ENCODE data around the gene STYX. TPM values are rescaled to one million over a fixed set of nuclear protein-coding genes. Genes with fewer than 3 reads are reported as not detected.
A peak's percentile ranks its signal among the peaks of the same experiment; 100 is the strongest.
"Not testable (repeated sequence)": the region's sequence is repeated elsewhere in the genome, so short reads cannot be mapped to it uniquely, and the experiment has no call there.

Gene STYX
- total and polyA plus RNA-seq, 7 donors: 6.3 to 24.7 (median 18.6) TPM

DNA sequence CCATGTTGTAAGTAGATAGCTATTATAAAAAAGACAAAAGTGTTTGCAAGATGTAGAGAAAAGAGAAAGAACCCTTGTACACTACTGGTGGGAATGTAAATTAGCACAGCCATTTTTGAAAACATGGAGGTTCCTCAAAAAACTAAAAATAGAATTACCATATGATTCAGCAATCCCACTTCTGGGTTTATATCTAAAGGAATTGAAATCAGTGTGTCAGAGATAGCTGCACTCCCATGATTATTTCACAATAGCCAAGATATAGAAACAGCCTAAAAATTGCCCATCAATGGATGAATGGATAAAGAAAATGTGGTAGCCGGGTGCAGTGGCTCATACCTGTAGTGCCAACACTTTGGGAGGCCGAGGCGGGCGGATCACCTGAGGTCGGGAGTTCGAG is 13.8 kb upstream of the STYX start:
- Histone ChIP-seq H3K27ac (no peak overlapping the region), H3K36me3 (peaks cover 30 to 99% (median 58%) of the 10 kb centered on the region in 4 donors), H3K9me3 (no peaks in the 10 kb centered on the region), H3K4me3 (no peak overlapping the region), H3K27me3 (no peaks in the 10 kb centered on the region), H3K4me1 (no peaks in the 10 kb centered on the region)
- 92 to 93% methylated on average over 6 of the region's 6 CpGs for WGBS, 2 donors
- TF ChIP-seq, protein P1, sequence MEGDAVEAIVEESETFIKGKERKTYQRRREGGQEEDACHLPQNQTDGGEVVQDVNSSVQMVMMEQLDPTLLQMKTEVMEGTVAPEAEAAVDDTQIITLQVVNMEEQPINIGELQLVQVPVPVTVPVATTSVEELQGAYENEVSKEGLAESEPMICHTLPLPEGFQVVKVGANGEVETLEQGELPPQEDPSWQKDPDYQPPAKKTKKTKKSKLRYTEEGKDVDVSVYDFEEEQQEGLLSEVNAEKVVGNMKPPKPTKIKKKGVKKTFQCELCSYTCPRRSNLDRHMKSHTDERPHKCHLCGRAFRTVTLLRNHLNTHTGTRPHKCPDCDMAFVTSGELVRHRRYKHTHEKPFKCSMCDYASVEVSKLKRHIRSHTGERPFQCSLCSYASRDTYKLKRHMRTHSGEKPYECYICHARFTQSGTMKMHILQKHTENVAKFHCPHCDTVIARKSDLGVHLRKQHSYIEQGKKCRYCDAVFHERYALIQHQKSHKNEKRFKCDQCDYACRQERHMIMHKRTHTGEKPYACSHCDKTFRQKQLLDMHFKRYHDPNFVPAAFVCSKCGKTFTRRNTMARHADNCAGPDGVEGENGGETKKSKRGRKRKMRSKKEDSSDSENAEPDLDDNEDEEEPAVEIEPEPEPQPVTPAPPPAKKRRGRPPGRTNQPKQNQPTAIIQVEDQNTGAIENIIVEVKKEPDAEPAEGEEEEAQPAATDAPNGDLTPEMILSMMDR (IDR thresholded peaks at IDR 0.05): no peak
- TF ChIP-seq POLR2A (IDR thresholded peaks at IDR 0.05): no peak
- TF ChIP-seq POLR2AphosphoS5 (IDR thresholded peaks at IDR 0.05): no peak
- no peak for DNase-seq
- intact Hi-C loops (cut with DNase I): no loop called here

DNA sequence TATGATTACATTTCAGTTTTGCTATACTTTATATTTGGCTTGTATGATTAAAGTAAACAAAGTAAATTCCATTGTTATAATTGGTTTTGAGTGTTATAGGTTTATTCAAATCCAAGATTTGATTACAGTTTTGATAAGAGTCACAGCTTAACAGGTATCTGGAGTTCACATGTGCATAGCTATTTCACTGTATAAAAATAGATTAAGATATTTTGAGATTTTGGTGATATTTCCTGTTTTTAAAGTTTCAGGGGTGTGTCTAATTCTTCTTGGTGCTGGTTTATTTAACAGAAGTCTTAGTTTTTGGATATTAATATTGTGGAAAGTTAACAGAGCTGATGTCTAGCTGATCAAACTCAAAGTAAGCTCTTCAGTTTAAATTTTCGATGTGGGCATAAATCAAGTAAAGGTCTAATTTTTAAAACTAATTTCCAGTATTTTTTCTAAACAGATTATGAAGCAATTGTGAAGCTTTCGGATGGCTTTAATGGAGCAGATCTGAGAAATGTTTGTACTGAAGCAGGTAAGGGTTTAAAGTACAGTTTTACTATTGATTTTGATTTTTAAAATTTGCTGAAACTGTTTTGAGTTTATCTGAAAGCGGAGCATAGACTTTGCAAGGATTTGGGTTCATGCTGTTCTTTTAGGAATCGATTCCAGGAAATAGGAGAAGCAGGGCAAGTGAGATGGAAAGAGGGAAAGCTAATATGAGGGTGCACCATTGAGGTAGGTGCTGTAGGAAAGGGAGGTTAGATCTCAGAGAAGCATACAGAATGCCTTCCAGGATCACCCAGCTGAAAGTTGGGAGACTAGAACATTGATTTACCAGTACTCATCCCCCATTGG is 6.2 kb upstream of the STYX start:
- no peaks in the 10 kb centered on the region for H3K4me1 ChIP-seq
- H3K9me3 ChIP-seq: no peaks in the 10 kb centered on the region
- TF ChIP-seq POLR2AphosphoS5 (IDR thresholded peaks at IDR 0.05) (no peak), POLR2A (IDR thresholded peaks at IDR 0.05) (no peak), EP300 (IDR thresholded peaks at IDR 0.05) (no peak)
- TF ChIP-seq, protein P1 (IDR thresholded peaks at IDR 0.05): no peak
- H3K4me3 ChIP-seq: no peak overlapping the region
- peaks cover 37 to 97% (median 50%) of the 10 kb centered on the region in 4 donors for H3K36me3 ChIP-seq
- H3K27ac ChIP-seq: no peak overlapping the region
- intact Hi-C loops (cut with DNase I): no loop called here
- no peaks in the 10 kb centered on the region for H3K27me3 ChIP-seq
- no peak for DNase-seq
- 97 to 98% methylated on average over 4 of the region's 4 CpGs for WGBS, 2 donors

DNA sequence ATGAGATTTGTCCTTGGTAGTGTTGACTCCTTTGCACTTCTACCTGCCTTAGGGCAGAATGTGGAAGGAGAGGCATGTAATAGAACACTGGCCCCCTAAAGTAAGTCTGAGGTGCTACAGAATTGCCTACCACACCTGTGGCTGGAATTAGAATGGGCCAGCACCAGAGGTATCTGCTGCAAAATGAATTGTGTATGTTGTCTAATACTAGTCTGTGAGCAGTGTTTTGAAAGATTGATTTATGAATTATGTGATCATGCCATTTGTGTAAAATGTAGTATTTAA is 5.7 kb upstream of the STYX start:
- TF ChIP-seq POLR2AphosphoS5 (IDR thresholded peaks at IDR 0.05): no peak
- TF ChIP-seq, protein P1 (IDR thresholded peaks at IDR 0.05): no peak
- H3K4me1 ChIP-seq: no peaks in the 10 kb centered on the region
- H3K4me3 ChIP-seq: no peak overlapping the region
- no peaks in the 10 kb centered on the region for H3K27me3 ChIP-seq
- no peak overlapping the region for H3K27ac ChIP-seq
- H3K9me3 ChIP-seq: no peaks in the 10 kb centered on the region
- intact Hi-C loops (cut with DNase I): no loop called here
- DNase-seq: no peak
- H3K36me3 ChIP-seq: peaks cover 35 to 93% (median 46%) of the 10 kb centered on the region in 4 donors

DNA sequence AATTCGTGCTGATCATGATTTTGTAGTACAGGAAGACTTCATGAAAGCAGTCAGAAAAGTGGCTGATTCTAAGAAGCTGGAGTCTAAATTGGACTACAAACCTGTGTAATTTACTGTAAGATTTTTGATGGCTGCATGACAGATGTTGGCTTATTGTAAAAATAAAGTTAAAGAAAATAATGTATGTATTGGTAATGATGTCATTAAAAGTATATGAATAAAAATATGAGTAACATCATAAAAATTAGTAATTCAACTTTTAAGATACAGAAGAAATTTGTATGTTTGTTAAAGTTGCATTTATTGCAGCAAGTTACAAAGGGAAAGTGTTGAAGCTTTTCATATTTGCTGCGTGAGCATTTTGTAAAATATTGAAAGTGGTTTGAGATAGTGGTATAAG is 2.5 kb upstream of the STYX start:
- H3K27ac ChIP-seq; intact Hi-C loops (cut with DNase I); DNase-seq; H3K4me3 ChIP-seq; H3K27me3 ChIP-seq; H3K9me3 ChIP-seq: not testable (repeated sequence)
- WGBS, 2 donors: 97 to 99% methylated on average over 2 of the region's 2 CpGs
- peaks cover 20 to 62% (median 26%) of the 10 kb centered on the region in 4 donors for H3K36me3 ChIP-seq
- peaks cover 0 to 11% (median 8%) of the 10 kb centered on the region in 4 donors for H3K4me1 ChIP-seq

DNA sequence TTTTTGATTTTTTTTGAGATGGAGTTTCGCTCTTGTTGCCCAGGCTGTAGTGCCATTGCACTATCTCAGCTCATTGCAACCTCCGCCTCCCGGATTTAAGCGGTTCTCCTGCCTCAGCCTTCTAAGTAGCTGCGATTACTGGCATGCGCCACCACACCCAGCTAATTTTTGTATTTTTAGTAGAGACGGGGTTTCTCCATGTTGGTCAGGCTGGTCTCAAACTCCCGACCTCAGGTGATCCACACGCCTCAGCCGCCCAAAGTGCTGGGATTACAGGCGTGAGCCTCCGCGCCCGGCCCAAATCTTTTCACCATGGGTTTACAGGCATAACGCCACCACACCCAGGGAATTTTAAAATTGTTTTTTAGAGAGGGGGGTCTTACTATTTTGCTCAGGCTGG is 931 bp upstream of the STYX start:
- 91 to 93% methylated on average over 15 of the region's 15 CpGs for WGBS, 2 donors
- intact Hi-C loops (cut with DNase I): loop anchor here (2.0 kb wide), 1 partner anchor 22 kb away; the partner anchor contains the start of gene PSMC6
- H3K27ac ChIP-seq: peak overlapping the region; percentile 86 to 94 (median 88)
- DNase-seq, H3K9me3 ChIP-seq, H3K4me3 ChIP-seq, H3K27me3 ChIP-seq: not testable (repeated sequence)
- H3K4me1 ChIP-seq: peaks cover 0 to 11% (median 8%) of the 10 kb centered on the region in 4 donors
- H3K36me3 ChIP-seq: peaks cover 11 to 47% (median 17%) of the 10 kb centered on the region in 4 donors

DNA sequence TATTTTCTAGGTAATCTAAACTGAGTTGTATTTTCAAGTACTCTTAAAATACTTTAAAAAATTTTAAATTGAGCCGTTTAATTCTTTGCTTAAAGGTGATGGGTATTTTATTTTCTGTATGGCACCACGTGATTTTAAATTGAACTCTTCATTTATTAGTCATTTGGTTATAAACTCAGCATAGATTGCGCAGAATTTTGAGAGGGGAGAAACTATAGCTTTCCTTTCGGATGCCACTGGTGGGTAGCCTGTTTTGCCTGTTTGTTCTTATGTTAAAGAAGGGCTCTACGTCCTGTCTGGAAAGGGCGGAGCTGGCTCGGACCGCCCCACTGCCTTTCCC is 411 bp upstream of the STYX start:
- peak overlapping the region; percentile 86 to 94 (median 88) for H3K27ac ChIP-seq
- no peaks in the 10 kb centered on the region for H3K27me3 ChIP-seq
- intact Hi-C loops (cut with DNase I): loop anchor here (2.0 kb wide), 1 partner anchor 23 kb away; the partner anchor contains the start of gene PSMC6
- no peak for TF ChIP-seq POLR2A (IDR thresholded peaks at IDR 0.05)
- no peak for TF ChIP-seq EP300 (IDR thresholded peaks at IDR 0.05)
- no peak for TF ChIP-seq POLR2AphosphoS5 (IDR thresholded peaks at IDR 0.05)
- H3K4me3 ChIP-seq: peak overlapping the region in 3 of 4 donors; percentile 76 to 97 (median 79)
- H3K9me3 ChIP-seq: no peaks in the 10 kb centered on the region
- no peak for DNase-seq
- peaks cover 0 to 11% (median 8%) of the 10 kb centered on the region in 4 donors for H3K4me1 ChIP-seq
- WGBS, 2 donors: 1 to 2% methylated on average over 8 of the region's 8 CpGs
- peaks cover 6 to 42% (median 13%) of the 10 kb centered on the region in 4 donors for H3K36me3 ChIP-seq
